Glomerular endothelial cell (primary cell): ENCODE results near the gene ABHD1. TPM values are rescaled to one million over a fixed set of nuclear protein-coding genes. Genes with fewer than 3 reads are reported as not detected.

Experiments
- DNase-seq: peaks from one replicate; pipeline ENCODE4 v3.0.0-alpha.2; 2011; ENCODE audit warnings: low read depth, low spot score; ENCODE audit errors: extremely low read depth
- total RNA-seq: library from RNA; depleted of rRNA; stranded (reverse); fragments of >200 nt; gene quantifications from 2 replicates; pipeline ENCODE4 v1.2.3, GENCODE V29; 2015

ABHD1 gene
- total RNA-seq, 1 donor from 2014 or later, result not detected

- peak; percentile 45 for DNase-seq
Observed at GRCh38 chr2:27134781-27135477, 11.3 kb downstream of the ABHD1 start.

DNA sequence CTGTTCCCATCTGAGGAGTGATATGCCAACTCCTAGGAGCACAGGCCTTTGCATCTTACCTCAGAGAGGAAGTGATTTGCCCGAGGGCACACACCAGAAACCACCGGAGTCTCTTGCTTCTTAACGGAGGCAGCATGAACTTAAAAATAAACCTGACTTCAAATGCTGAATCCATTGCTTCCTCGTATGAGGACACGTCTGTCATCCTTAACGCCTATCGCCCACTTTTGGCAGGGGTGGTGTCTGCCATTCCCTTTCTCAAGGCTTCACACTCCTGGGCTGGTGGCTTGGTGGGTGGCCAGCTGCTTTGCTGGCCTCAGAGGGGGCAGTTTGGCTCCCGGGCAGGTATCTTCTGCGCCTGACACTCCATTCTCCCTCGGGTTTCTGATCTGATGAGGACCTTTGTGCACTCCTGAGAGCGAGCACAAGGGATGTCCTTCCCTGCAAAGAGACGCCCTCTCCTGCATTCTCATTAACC, 11.9 kb downstream of the ABHD1 start:
- DNase-seq, result no peak

DNA sequence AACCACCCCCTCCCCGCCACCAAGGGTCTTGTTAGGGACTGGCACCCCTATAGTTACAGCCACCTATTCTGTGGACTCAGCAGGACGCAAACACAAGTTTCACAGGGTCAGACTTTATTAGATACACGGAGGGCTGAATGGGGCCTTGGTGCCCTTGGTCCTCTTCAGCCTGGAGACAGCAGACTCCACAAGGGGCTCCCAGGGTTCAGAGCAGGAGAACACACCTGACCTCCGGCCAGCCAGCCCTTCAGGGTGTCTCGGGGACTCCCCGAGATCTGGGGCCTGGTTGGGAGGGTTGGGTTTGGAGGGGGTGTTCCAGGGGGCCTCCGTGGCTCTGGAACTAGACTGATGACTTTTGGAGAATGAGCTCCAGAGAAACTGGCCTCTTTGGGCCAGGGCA, 13.1 kb downstream of the ABHD1 start:
- DNase-seq, result no peak

GRCh38 chr2:27137322-27137935, 13.8 kb downstream of the ABHD1 start:
- no peak for DNase-seq

DNA sequence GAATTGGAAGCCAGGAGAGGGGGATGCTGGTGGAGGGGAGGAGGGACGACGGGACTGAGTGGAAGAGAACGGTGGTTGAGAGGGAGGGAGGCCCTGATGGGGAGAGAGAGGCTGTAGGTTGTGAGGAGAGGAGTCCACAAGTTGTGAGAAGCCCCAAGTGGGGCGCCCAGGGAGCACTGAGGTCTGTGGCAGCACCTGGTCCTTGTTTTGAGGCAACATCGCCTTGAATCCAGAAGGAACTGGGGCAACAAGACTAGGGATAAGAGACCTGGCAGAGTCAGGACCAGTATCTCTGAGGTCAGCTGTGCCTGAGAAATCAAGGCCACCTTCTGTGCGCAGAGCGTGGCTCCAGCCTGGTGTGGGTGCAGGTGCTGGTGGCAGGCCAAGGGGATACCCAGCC, 14.5 kb downstream of the ABHD1 start:
- no peak for DNase-seq

DNA sequence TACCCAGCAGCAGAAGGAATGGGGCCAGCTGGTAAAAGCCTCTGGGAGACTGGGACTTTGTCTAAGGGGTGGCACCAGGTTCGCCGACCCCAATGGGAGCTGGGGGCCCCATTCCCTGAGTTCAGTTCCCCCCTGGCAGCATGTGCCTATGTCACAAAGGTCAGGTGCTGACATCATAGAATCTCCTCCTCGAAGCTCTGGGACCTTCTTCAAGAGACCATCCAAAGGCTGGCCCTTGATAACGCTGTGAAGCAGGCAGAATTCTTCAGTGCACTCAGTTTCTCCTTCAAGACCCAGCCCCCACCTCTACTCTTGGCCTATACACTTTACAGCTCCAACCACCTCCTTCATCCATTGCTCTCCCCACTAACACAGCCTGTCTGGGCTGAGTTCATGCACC, 15.7 kb downstream of the ABHD1 start, which contains the start of gene PRR30:
PRR30 (minus strand) TSS at position 101 of the 400 bp plus-strand sequence. CDS start 1,081 bp downstream, outside the sequence.
- no peak for DNase-seq

GRCh38 chr2:27143285-27143684, 19.7 kb downstream of the ABHD1 start:
- DNase-seq, result no peak

DNA sequence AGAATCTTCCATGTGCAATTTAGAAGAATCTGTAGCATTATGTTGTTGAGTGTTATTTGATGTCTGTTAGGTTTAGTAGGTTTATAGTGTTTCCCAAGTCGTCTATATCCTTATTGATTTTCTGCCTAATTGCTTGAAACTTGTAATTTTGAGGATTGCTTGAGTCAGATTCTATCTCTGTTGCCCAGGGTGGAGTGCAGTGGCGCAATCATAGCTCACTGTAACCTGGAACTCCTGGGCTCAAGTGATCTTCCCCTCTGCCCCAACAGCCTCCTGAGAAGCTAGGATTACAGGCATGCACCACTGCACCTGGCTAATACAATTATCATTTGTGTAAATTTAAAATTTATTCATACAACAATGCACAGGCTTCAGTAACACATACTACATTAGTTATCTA, 22.1 kb downstream of the ABHD1 start:
- DNase-seq, result no peak

DNA sequence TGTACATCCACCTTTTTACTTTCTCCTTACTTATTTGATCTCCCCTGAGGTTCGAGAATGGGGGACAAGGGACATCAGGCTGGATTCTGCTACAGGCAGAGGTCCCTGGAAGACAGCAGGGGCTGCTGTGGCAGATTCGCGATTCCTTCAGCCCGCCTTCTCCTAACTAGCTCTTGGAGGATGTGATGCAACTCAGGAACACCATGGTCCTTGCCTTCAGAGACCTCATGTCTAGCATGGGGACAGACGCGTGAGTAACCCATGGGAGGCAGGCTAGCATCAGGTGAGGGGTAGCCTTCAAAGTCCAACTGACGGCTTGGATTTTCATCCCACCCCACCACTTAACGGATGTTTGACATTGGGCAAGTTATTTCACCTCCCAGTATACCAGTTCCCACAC, 24.3 kb downstream of the ABHD1 start:
- DNase-seq, result no peak

- DNase-seq, result no peak
Observed at GRCh38 chr2:27148801-27149439, 25.3 kb downstream of the ABHD1 start, which contains the start of gene TCF23. Gene TCF23, plus strand, starts transcription at chr2:27149004. Its CDS starts 130 bp downstream, at chr2:27149134.

DNA sequence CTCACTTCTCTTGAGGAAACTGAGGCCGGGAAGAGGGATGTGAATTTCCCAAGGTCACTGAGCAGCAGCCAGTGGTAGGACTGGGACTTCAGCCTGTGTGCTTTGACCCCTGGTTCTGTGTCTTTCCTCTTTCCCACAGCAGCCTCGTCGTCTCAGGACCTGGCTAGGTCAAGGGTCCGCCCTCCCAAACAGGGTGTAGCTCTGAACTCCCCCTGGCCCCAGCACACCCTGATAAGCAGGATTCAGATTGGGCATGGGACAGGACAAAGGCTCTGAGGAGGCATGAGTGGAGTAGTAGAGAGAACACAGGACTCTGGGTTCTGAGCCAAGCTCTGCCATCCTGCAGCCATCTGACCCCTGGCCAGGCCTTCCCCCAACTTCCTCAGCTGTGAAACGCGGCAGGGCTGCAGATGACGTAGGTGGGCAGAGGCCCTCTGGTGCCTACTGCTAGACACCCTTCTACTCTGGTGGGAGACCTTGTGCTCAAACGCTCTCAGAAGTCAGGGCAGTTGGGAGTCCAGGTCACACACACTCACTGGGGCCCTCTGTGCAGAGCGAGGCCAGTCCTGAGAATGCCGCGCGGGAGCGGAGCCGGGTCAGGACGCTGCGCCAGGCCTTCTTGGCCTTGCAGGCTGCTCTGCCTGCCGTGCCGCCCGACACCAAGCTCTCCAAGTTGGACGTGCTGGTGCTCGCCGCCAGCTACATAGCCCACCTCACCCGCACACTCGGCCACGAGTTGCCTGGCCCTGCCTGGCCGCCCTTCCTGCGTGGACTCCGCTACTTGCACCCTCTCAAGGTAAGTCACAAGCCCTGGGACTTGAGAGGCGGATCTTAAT, 26.2 kb downstream of the ABHD1 start:
- DNase-seq, result no peak

DNA sequence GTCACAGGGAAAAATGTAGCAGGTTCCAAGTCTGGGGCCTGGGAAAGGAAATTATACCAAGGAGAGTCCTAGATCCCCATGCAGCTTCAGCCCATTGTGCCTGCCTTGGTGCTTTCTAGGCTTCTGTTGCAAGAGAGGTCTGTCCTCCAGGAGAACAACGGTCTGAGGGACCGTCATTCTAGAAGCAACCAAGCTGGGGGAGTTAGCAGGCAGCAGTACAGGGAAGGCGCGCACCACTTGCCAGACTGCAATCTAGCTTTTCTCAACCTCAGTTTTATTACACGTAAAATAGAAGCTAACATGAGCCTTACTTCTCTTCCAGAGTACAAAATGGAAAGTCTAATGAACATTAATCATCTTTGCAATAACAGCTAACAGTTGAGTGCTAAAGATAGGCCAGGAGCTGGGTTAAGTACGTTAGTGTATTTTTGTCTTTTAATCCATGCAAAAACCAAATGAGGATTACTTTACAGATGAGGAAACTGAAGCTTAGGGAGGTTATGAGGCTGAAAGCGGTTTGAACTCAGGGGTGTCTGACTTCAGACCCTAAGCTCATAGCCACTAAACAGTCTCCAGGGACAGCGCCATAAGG, 27.1 kb downstream of the ABHD1 start:
- DNase-seq, result no peak

- DNase-seq, result no peak
Observed at GRCh38 chr2:27152102-27152795, 28.6 kb downstream of the ABHD1 start.

GRCh38 chr2:27152796-27153464, 29.3 kb downstream of the ABHD1 start:
- no peak for DNase-seq

DNA sequence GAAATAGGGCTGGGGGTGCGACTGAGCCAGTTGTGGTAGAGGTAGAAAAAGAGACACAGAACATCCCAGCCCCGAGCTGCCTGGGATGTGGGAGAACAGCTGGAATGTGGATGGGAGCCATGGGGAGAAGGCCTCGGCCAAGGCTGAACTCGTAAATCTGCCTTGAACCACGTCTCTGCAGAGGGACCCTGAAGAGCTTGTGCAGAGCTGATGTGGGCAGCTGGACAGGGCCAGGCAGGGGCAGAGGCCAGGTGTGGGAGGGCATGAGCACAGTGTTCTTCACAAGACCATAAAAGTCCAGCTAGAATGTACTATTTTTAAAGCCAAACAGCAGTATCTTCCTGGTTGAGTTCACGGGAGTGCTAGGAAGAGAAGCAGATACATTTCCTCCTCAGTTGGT, 30.9 kb downstream of the ABHD1 start:
- DNase-seq, result no peak

DNA sequence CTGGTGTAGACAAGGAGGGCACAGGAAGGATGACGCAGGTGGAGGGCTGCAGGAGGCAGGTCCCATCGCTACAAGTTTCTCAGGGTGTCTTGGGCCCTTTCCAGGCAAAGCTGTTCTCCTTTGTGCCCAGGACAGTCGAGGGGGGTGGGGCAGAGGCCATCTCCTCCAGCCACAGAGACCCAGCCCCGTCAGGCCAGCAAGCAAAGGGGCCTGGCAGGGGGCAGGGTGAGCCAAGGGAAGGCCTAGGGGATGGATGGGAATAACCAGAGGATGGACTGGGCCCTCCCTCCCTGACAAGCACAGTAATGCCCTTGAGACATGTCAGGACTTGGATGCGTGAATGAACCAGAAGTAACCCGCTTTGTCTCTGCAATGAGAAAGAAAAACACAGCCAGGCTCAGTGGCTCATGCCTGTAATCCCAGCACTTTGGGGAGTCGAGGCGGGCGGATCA, 31.5 kb downstream of the ABHD1 start:
- no peak for DNase-seq

DNA sequence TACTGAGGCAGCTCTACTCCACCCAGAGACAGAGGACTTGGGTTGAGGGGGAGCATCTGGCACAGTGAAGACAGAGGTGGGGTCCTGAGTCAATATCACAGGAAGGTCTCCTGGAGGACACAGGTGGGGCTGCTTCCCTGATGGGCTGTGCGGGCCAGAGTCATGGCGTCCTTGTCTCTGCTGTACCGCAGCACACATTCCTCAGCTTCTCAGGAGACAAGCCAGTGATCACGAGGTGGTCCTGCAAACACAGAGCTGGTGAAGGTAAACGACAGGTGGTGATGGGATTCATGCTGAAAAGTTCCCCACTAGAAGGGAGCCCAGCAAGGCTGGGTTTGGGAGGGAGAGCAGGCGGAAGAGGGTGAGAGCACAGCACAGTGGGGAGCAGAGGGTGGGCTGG, 34.9 kb downstream of the ABHD1 start:
- DNase-seq, result no peak

- no peak for DNase-seq
Observed at GRCh38 chr2:27159271-27159670, 35.7 kb downstream of the ABHD1 start.

GRCh38 chr2:27160191-27160590, 36.6 kb downstream of the ABHD1 start:
- DNase-seq, result no peak
